Liver (tissue), 9 donors: ENCODE data around the gene NOL4L. TPM values are rescaled to one million over a fixed set of nuclear protein-coding genes. Genes with fewer than 3 reads are reported as not detected.

Experiments
- DNase-seq: peaks from one replicate; pipeline ENCODE4 v3.0.0-alpha.2; 2017; ENCODE audit warnings: low spot score
- H3K27ac ChIP-seq, 2 donors: one replicate each; pipeline ENCODE4 v1.7.0; 2013; ENCODE audit warnings: inconsistent platforms in 2 of 2, low read length in 2 of 2, control low read depth in 1 of 2, low read depth in 1 of 2, mild to moderate bottlenecking in 1 of 2
- H3K27me3 ChIP-seq, 4 donors: one replicate each; pipeline versions ENCODE4 v1.6.1 to v1.7.0; 2013; ENCODE audit warnings: low read length in 3 of 4, inconsistent platforms in 1 of 4, mild to moderate bottlenecking in 1 of 4, moderate library complexity in 1 of 4; ENCODE audit not compliant: control insufficient read depth in 4 of 4, insufficient read depth in 4 of 4
- H3K36me3 ChIP-seq, 4 donors: one replicate each; pipeline versions ENCODE4 v1.6.1 to v1.7.0; 2013; ENCODE audit warnings: low read length in 3 of 4, mild to moderate bottlenecking in 3 of 4, low read depth in 1 of 4, moderate library complexity in 1 of 4; ENCODE audit not compliant: control insufficient read depth in 4 of 4, insufficient read depth in 3 of 4
- H3K4me1 ChIP-seq, 4 donors: one replicate each; pipeline versions ENCODE4 v1.6.1 to v1.7.0; 2013; ENCODE audit warnings: low read length in 3 of 4, mild to moderate bottlenecking in 3 of 4, moderate library complexity in 1 of 4; ENCODE audit not compliant: control insufficient read depth in 4 of 4, insufficient read depth in 4 of 4
- H3K4me3 ChIP-seq, 3 donors: one replicate each; pipeline versions ENCODE4 v1.6.1 to v1.7.0; 2013; ENCODE audit warnings: low read length in 3 of 3, control low read depth in 1 of 3, low read depth in 1 of 3, mild to moderate bottlenecking in 1 of 3
- H3K9ac ChIP-seq, 2 donors: one replicate each; pipeline ENCODE4 v1.7.0; 2013; ENCODE audit warnings: low read length in 2 of 2, mild to moderate bottlenecking in 2 of 2, moderate library complexity in 2 of 2, control low read depth in 1 of 2, low read depth in 1 of 2
- H3K9me3 ChIP-seq, 4 donors: one replicate each; pipeline versions ENCODE4 v1.6.1 to v1.7.0; 2013; ENCODE audit warnings: low read length in 3 of 4; ENCODE audit not compliant: control insufficient read depth in 4 of 4
- ATF3 ChIP-seq: IDR thresholded peaks from 2 replicates; pipeline ENCODE4 v1.6.1; 2016; ENCODE audit warnings: antibody characterized with exemption
- CTCF ChIP-seq: fragments of 150-350 bp; IDR thresholded peaks from 2 replicates; pipeline ENCODE4 v1.5.1; 2017; ENCODE audit warnings: improper control_type of control experiment, low read depth, low read length; ENCODE audit not compliant: missing input control
- EGR1 ChIP-seq, 2 donors: IDR thresholded peaks; 2 replicates each; pipeline ENCODE4 v1.6.1; 2016 to 2018; ENCODE audit warnings: antibody characterized with exemption in 2 of 2, low read depth in 2 of 2
- FOXA1 ChIP-seq: IDR thresholded peaks from 2 replicates; pipeline ENCODE4 v1.6.1; 2016; ENCODE audit warnings: antibody characterized with exemption
- FOXA2 ChIP-seq: IDR thresholded peaks from 2 replicates; pipeline ENCODE4 v1.6.1; 2016; ENCODE audit warnings: antibody characterized with exemption
- HNF4A ChIP-seq, 2 donors: conservative IDR thresholded peaks; 2 replicates each; pipeline ENCODE4 v1.6.1; 2016; ENCODE audit warnings: antibody characterized with exemption in 2 of 2, mild to moderate bottlenecking in 2 of 2
- JUND ChIP-seq, 2 donors: IDR thresholded peaks; 2 replicates each; pipeline ENCODE4 v1.6.1; 2016; ENCODE audit warnings: antibody characterized with exemption in 2 of 2
- NR2F2 ChIP-seq: IDR thresholded peaks from 2 replicates; pipeline ENCODE4 v1.6.1; 2016; ENCODE audit warnings: antibody characterized with exemption
- RAD21 ChIP-seq, 2 donors: IDR thresholded peaks; 2 replicates each; pipeline ENCODE4 v1.6.1; 2016; ENCODE audit warnings: antibody characterized with exemption in 2 of 2, mild to moderate bottlenecking in 2 of 2
- RXRA ChIP-seq, 2 donors: IDR thresholded peaks; 2 replicates each; pipeline ENCODE4 v1.6.1; 2017 to 2018; ENCODE audit warnings: antibody characterized with exemption in 2 of 2, mild to moderate bottlenecking in 1 of 2
- SP1 ChIP-seq: IDR thresholded peaks from 2 replicates; pipeline ENCODE4 v1.6.1; 2018; ENCODE audit warnings: antibody characterized with exemption, mild to moderate bottlenecking
- TAF1 ChIP-seq: conservative IDR thresholded peaks from 2 replicates; pipeline ENCODE4 v1.6.1; 2016; ENCODE audit warnings: antibody characterized with exemption, mild to moderate bottlenecking
- YY1 ChIP-seq: IDR thresholded peaks from 2 replicates; pipeline ENCODE4 v1.6.1; 2016; ENCODE audit warnings: antibody characterized with exemption, mild to moderate bottlenecking
- WGBS: extraction: QIAGEN DNeasy Blood & Tissue Kit; methylation state at CpG from one replicate; pipeline ENCODE4 v1.1.7; 2013; 5-methylcytosine and 5-hydroxymethylcytosine counted together
- polyA plus RNA-seq, 2 donors: library from polyadenylated mRNA; stranded (reverse) in 1 of 2; unstranded in 1 of 2; fragments of 200-250 nt in 1 of 2; fragments of >200 nt in 1 of 2; fragmentation: Nextera tagmentation in 1 of 2; extraction: Ambion mirVana in 1 of 2; gene quantifications; one replicate each; pipeline versions ENCODE4 v1.2.1 to v1.2.3, GENCODE V29; 2013 to 2015
- total RNA-seq, 2 donors: library from RNA; depleted of rRNA; stranded (reverse); fragments of >200 nt; gene quantifications; one replicate each; pipeline ENCODE4 v1.2.3, GENCODE V29; 2014
- TF ChIP-seq, protein P1 (sequence below): IDR thresholded peaks from 2 replicates; pipeline ENCODE4 v1.6.1; 2016; ENCODE audit warnings: antibody characterized with exemption
- TF ChIP-seq, protein P2 (sequence below): IDR thresholded peaks from 2 replicates; pipeline ENCODE4 v1.6.1; 2016; ENCODE audit warnings: antibody characterized with exemption
- TF ChIP-seq, protein P3 (sequence below): IDR thresholded peaks from 2 replicates; pipeline ENCODE4 v1.6.1; 2016; ENCODE audit warnings: antibody characterized with exemption, mild to moderate bottlenecking
- donor health status: healthy.
- donor health status: healthy.
- donor health status: healthy.
- donor health status: healthy.
- donor health status: healthy.

The NOL4L gene
- total and polyA plus RNA-seq, 4 donors = 2.2 to 6.8 (median 4.3) TPM

- WGBS = 95% methylated on average over 6 of the region's 6 CpGs
- TF ChIP-seq HNF4A (conservative IDR thresholded peaks at IDR 0.05) (no peak), TAF1 (no peak), RXRA (IDR thresholded peaks at IDR 0.05) (no peak), JUND (IDR thresholded peaks at IDR 0.05) (no peak)
- no peak overlapping the region for H3K4me3 ChIP-seq
Measured at GRCh38 chr20:32472581-32473207, 112.4 kb downstream of the NOL4L start.

DNA sequence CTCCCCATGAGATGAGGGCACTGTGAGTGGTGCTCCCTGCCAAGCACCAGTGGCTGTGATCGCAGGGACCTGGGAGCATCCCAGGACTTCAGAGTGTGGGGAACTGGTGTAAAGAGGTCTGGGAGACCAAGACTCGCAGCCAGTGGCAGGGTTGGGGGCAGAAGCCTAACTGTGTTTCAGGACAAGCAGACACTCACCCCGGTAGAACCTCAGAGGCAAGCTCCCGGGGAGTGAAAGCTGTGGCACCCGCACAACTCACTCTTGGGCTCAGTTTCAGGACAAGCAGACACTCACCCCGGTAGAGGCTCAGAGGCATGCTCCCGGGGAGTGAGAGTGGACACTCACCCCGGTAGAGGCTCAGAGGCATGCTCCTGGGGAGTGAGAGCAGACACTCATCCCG lies 114.2 kb downstream of the NOL4L start:
- Histone ChIP-seq H3K27me3 (no peaks in the 10 kb centered on the region), H3K27ac (no peak overlapping the region), H3K4me1 (peaks cover 27 to 41% (median 39%) of the 10 kb centered on the region in 4 donors), H3K9ac (no peak overlapping the region), H3K9me3 (no peaks in the 10 kb centered on the region), H3K36me3 (no peaks in the 10 kb centered on the region), H3K4me3 (no peak overlapping the region)
- TF ChIP-seq HNF4A (conservative IDR thresholded peaks at IDR 0.05) (no peak), YY1 (no peak), RAD21 (IDR thresholded peaks at IDR 0.05) (no peak), NR2F2 (no peak), EGR1 (IDR thresholded peaks at IDR 0.05; ENCODE audit: low read depth in 2 of 2) (no peak), ATF3 (no peak), FOXA2 (no peak), TAF1 (no peak), JUND (IDR thresholded peaks at IDR 0.05) (no peak)
- TF ChIP-seq, protein P1, sequence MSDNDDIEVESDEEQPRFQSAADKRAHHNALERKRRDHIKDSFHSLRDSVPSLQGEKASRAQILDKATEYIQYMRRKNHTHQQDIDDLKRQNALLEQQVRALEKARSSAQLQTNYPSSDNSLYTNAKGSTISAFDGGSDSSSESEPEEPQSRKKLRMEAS = no peak
- WGBS = 89% methylated on average over 9 of the region's 9 CpGs
- DNase-seq = no peak

More at GRCh38 chr20:32472581-32473207, 112.4 kb downstream of the NOL4L start:
- no peaks in the 10 kb centered on the region for H3K9me3 ChIP-seq
- H3K4me1 ChIP-seq = peaks cover 37 to 58% (median 48%) of the 10 kb centered on the region in 4 donors
- no peak overlapping the region for H3K9ac ChIP-seq
- H3K36me3 ChIP-seq = no peaks in the 10 kb centered on the region
- DNase-seq = no peak
- peak overlapping the region; percentile 68 to 75 for H3K27ac ChIP-seq
- H3K27me3 ChIP-seq = no peaks in the 10 kb centered on the region

DNA sequence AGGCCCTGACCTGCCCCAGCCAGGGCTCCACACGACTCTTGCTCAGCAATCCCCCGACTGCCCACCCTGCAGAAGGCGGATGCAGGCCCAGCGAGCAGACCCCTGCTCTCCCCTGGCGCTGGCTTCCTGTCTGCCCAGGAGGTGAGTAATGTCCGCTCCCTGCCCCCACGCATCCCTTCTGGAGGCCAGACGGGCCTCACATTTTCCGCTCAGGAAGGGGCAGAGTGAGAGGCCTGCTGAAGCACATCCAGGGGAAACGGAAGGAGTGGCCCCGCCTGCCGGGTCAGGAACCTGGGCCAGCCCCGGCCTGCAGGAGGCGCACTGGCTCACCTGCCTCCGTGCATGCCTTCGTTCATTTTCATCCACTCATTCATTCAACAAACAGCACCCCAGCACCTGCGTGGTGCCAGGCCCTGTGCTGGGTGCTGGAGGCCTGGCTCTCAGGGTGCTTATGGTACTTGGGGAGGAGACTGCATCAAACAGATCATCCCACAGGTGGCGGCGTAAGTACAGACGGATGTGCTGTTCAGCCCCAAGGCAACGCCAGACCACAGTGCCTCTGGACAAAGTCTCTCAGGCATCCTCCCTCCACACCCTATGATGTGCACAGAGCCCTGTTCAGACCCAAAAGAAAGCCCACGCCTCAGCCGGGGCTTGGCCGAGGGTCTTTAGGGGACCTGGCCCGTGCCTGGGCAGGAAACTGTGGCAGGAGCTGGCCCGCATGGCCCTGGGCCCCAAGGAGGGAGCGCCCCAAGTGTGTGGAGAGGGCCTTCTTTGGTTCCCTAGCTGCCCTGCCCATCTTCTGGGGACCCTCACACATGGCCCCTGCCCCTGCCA lies 114.9 kb downstream of the NOL4L start:
- Histone ChIP-seq H3K27me3 (no peaks in the 10 kb centered on the region), H3K36me3 (no peaks in the 10 kb centered on the region), H3K4me1 (peaks cover 22 to 40% (median 39%) of the 10 kb centered on the region in 4 donors), H3K4me3 (no peak overlapping the region), H3K9me3 (no peaks in the 10 kb centered on the region), H3K9ac (no peak overlapping the region), H3K27ac (peak overlapping the region; percentile 32 to 47)
- DNase-seq = no peak
- TF ChIP-seq RAD21 (IDR thresholded peaks at IDR 0.05) = peak; percentile 31 to 53
- TF ChIP-seq RXRA (IDR thresholded peaks at IDR 0.05) = no peak
- TF ChIP-seq EGR1 (IDR thresholded peaks at IDR 0.05; ENCODE audit: low read depth in 2 of 2) = peak in 1 of 2 donors; percentile 52
- TF ChIP-seq, protein P2, sequence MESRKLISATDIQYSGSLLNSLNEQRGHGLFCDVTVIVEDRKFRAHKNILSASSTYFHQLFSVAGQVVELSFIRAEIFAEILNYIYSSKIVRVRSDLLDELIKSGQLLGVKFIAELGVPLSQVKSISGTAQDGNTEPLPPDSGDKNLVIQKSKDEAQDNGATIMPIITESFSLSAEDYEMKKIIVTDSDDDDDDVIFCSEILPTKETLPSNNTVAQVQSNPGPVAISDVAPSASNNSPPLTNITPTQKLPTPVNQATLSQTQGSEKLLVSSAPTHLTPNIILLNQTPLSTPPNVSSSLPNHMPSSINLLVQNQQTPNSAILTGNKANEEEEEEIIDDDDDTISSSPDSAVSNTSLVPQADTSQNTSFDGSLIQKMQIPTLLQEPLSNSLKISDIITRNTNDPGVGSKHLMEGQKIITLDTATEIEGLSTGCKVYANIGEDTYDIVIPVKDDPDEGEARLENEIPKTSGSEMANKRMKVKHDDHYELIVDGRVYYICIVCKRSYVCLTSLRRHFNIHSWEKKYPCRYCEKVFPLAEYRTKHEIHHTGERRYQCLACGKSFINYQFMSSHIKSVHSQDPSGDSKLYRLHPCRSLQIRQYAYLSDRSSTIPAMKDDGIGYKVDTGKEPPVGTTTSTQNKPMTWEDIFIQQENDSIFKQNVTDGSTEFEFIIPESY = no peak
- peak; percentile 23 for TF ChIP-seq CTCF
- TF ChIP-seq NR2F2 = peak; percentile 95
- TF ChIP-seq JUND (IDR thresholded peaks at IDR 0.05) = peak; percentile 39 to 46
- TF ChIP-seq FOXA1 = no peak
- no peak for TF ChIP-seq HNF4A (conservative IDR thresholded peaks at IDR 0.05)
- TF ChIP-seq, protein P3, sequence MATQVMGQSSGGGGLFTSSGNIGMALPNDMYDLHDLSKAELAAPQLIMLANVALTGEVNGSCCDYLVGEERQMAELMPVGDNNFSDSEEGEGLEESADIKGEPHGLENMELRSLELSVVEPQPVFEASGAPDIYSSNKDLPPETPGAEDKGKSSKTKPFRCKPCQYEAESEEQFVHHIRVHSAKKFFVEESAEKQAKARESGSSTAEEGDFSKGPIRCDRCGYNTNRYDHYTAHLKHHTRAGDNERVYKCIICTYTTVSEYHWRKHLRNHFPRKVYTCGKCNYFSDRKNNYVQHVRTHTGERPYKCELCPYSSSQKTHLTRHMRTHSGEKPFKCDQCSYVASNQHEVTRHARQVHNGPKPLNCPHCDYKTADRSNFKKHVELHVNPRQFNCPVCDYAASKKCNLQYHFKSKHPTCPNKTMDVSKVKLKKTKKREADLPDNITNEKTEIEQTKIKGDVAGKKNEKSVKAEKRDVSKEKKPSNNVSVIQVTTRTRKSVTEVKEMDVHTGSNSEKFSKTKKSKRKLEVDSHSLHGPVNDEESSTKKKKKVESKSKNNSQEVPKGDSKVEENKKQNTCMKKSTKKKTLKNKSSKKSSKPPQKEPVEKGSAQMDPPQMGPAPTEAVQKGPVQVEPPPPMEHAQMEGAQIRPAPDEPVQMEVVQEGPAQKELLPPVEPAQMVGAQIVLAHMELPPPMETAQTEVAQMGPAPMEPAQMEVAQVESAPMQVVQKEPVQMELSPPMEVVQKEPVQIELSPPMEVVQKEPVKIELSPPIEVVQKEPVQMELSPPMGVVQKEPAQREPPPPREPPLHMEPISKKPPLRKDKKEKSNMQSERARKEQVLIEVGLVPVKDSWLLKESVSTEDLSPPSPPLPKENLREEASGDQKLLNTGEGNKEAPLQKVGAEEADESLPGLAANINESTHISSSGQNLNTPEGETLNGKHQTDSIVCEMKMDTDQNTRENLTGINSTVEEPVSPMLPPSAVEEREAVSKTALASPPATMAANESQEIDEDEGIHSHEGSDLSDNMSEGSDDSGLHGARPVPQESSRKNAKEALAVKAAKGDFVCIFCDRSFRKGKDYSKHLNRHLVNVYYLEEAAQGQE = no peak
- peak; percentile 31 for TF ChIP-seq SP1
- TF ChIP-seq, protein P1 = peak; percentile 83
- 73% methylated on average over 27 of the region's 27 CpGs for WGBS
